K562 (cell line): Measurements from ENCODE around the gene SIDT2. TPM values are rescaled to one million over a fixed set of nuclear protein-coding genes. Genes with fewer than 3 reads are reported as not detected.

Experiments used
- BRCA1 ChIP-seq, 2 experiments: fragments of 450-650 bp in 1 of 2; sonication (generic) in 1 of 2; formaldehyde crosslinking in 1 of 2; IDR thresholded peaks; 2 replicates each; pipeline versions ENCODE4 v1.5.0 to v1.6.1; 2017 to 2020; ENCODE audit warnings: mild to moderate bottlenecking in 1 of 2, missing genetic modification reagents in 1 of 2
- HNRNPH1 ChIP-seq: fragments of 200-400 bp; formaldehyde crosslinking; optimal IDR thresholded peaks from 2 replicates; pipeline ENCODE3; 2017; ENCODE audit warnings: low read depth, mild to moderate bottlenecking, low read length, moderate library complexity
- JUNB ChIP-seq: fragments of 450-650 bp; formaldehyde crosslinking; conservative IDR thresholded peaks from 2 replicates; pipeline ENCODE4 v1.4.0; 2020; ENCODE audit warnings: mild to moderate bottlenecking
- NFYB ChIP-seq: IDR thresholded peaks from 2 replicates; pipeline ENCODE4 v1.6.1; 2011; ENCODE audit warnings: mild to moderate bottlenecking, moderate library complexity; ENCODE audit not compliant: insufficient read length; ENCODE audit errors: extremely low read depth
- OTX1 ChIP-seq: fragments of 450-650 bp; formaldehyde crosslinking; IDR thresholded peaks from 2 replicates; pipeline ENCODE4 v1.4.0; 2022; ENCODE audit warnings: mild to moderate bottlenecking
- PURB ChIP-seq: sonication (generic); formaldehyde crosslinking; IDR thresholded peaks from 2 replicates; pipeline ENCODE4 v1.9.0; 2021; ENCODE audit warnings: low read depth, mild to moderate bottlenecking, missing genetic modification reagents
- RAD21 ChIP-seq, 2 experiments: fragments of 250-450 bp in 1 of 2; fragments of 450-650 bp in 1 of 2; sonication (Bioruptor Pico) in 1 of 2; formaldehyde crosslinking in 1 of 2; IDR thresholded peaks in 1 of 2; conservative IDR thresholded peaks in 1 of 2; 2 replicates each; pipeline versions ENCODE4 v1.4.0 to v1.8.0; 2020 to 2022; ENCODE audit warnings: mild to moderate bottlenecking in 2 of 2, moderate library complexity in 1 of 2
- RBM14 ChIP-seq: fragments of 200-400 bp; formaldehyde crosslinking; IDR thresholded peaks from 2 replicates; pipeline ENCODE4 v1.6.1; 2018; ENCODE audit warnings: low read depth, mild to moderate bottlenecking, low read length, moderate library complexity, borderline replicate concordance; ENCODE audit not compliant: insufficient read depth
- U2AF1 ChIP-seq: fragments of 200-400 bp; formaldehyde crosslinking; optimal IDR thresholded peaks from 2 replicates; pipeline ENCODE3; 2017; ENCODE audit warnings: mild to moderate bottlenecking, low read depth, low read length, moderate library complexity
- ZNF133 ChIP-seq: fragments of 250-450 bp; sonication (Bioruptor Pico); IDR thresholded peaks from 2 replicates; pipeline ENCODE4 v1.4.0; 2020; ENCODE audit warnings: mild to moderate bottlenecking
- ZNF696 ChIP-seq: fragments of 250-450 bp; sonication (Bioruptor Pico); conservative IDR thresholded peaks from 2 replicates; pipeline ENCODE4 v1.4.0; 2020; ENCODE audit warnings: mild to moderate bottlenecking, moderate library complexity
- polyA plus RNA-seq, 8 experiments: library from polyadenylated mRNA; depleted of rRNA in 4 of 8; stranded (reverse) in 5 of 8; unstranded in 3 of 8; fragments of >200 nt; fragmentation: Nextera tagmentation in 2 of 8; fragmentation: Illumina TruSeq in 1 of 8; extraction: Ambion mirVana in 2 of 8; extraction: Trizol in 1 of 8; gene quantifications; 2 replicates each; pipeline versions ENCODE4 v1.2.1 to v1.2.3, GENCODE V29; 2011 to 2014; ENCODE audit warnings: inconsistent platforms in 1 of 8, missing spikeins in 1 of 8
- total RNA-seq, 7 experiments: library from RNA; depleted of rRNA in 6 of 7; stranded (reverse); fragments of >200 nt in 6 of 7; fragmentation: Illumina TruSeq in 2 of 7; extraction: Trizol in 2 of 7; gene quantifications; 2 replicates each; pipeline versions ENCODE4 v1.2.1 to v1.2.3, GENCODE V29; 2011 to 2021; ENCODE audit warnings: low replicate concordance in 1 of 7
- TF ChIP-seq, protein P1 (sequence below): IDR thresholded peaks from 3 replicates; pipeline ENCODE4 v1.6.1; 2011; ENCODE audit warnings: borderline replicate concordance, mild to moderate bottlenecking, moderate library complexity; ENCODE audit not compliant: insufficient read length; ENCODE audit errors: extremely low read depth
- TF ChIP-seq, protein P2 (sequence below): sonication (generic); formaldehyde crosslinking; IDR thresholded peaks from 2 replicates; pipeline ENCODE4 v1.8.0; 2022; ENCODE audit warnings: missing genetic modification reagents, mild to moderate bottlenecking, moderate library complexity, borderline replicate concordance
- TF ChIP-seq, protein P3 (sequence below): fragments of 450-650 bp; formaldehyde crosslinking; IDR thresholded peaks from 2 replicates; pipeline ENCODE4 v1.4.0; 2020; ENCODE audit warnings: mild to moderate bottlenecking, mixed read lengths
- TF ChIP-seq, protein P4 (sequence below): fragments of 450-650 bp; formaldehyde crosslinking; IDR thresholded peaks from 2 replicates; pipeline ENCODE4 v1.4.0; 2020; ENCODE audit warnings: mild to moderate bottlenecking
- TF ChIP-seq, protein P5 (sequence below): conservative IDR thresholded peaks from 2 replicates; pipeline ENCODE4 v1.6.1; 2011; ENCODE audit warnings: low read depth, mild to moderate bottlenecking, low read length; ENCODE audit not compliant: control insufficient read depth

The SIDT2 gene
- total and polyA plus RNA-seq, 9 of the 15 experiments (the other 6 are each of a cell fraction or from before 2014, with no cell fraction given) = 2.4 to 20.2 (median 6.5) TPM

DNA sequence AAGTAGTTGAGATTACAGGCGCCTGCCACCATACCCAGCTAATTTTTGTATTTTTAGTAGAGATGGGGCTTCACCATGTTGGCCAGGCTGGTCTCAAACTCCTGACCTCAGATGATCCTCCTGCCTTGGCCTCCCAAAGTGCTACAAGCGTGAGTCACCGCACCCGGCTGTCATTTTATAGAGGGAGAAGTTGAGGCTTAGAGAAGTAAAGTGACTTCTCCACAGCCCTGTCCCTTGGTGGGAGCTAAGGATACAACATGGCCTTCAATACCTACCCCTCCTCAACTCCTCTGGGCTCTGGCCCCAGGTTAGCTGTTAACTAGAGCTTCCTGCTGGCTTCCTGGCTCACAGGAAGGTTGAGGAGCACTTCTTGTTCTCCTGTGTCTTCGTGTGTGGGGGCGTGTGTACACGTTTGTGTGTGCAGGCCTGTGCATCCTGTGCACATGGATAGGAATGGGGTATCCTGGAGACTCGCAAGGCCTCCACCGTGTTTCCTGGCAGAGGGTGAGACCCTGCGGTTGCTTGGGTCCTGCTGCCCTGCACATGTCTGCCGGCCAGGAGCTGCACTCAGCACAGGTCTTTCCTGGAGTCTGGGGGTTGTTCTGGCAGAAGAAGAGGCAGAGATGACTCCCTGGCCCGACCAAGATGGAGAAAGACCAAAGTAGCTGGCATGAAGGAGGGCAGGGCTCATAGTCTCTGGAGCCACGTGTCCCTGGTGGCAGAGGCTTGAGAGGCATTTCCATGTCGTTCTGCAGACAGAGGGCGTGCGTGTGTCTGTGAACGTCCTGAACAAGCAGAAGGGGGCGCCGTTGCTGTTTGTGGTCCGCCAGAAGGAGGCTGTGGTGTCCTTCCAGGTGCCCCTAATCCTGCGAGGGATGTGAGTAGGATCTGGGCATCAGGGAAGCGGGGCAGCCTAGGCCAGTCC, 2.4 kb downstream of the SIDT2 start (continued):
- TF ChIP-seq, protein P1, sequence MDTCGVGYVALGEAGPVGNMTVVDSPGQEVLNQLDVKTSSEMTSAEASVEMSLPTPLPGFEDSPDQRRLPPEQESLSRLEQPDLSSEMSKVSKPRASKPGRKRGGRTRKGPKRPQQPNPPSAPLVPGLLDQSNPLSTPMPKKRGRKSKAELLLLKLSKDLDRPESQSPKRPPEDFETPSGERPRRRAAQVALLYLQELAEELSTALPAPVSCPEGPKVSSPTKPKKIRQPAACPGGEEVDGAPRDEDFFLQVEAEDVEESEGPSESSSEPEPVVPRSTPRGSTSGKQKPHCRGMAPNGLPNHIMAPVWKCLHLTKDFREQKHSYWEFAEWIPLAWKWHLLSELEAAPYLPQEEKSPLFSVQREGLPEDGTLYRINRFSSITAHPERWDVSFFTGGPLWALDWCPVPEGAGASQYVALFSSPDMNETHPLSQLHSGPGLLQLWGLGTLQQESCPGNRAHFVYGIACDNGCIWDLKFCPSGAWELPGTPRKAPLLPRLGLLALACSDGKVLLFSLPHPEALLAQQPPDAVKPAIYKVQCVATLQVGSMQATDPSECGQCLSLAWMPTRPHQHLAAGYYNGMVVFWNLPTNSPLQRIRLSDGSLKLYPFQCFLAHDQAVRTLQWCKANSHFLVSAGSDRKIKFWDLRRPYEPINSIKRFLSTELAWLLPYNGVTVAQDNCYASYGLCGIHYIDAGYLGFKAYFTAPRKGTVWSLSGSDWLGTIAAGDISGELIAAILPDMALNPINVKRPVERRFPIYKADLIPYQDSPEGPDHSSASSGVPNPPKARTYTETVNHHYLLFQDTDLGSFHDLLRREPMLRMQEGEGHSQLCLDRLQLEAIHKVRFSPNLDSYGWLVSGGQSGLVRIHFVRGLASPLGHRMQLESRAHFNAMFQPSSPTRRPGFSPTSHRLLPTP = no peak
- TF ChIP-seq, protein P2, sequence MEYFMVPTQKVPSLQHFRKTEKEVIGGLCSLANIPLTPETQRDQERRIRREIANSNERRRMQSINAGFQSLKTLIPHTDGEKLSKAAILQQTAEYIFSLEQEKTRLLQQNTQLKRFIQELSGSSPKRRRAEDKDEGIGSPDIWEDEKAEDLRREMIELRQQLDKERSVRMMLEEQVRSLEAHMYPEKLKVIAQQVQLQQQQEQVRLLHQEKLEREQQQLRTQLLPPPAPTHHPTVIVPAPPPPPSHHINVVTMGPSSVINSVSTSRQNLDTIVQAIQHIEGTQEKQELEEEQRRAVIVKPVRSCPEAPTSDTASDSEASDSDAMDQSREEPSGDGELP (CRISPR knock-in tag) = 0 out of 2 replicates have a peak, but pooled peaks have one; percentile 23
- TF ChIP-seq BRCA1 (IDR thresholded peaks at IDR 0.05) = no peak
- TF ChIP-seq BRCA1 (CRISPR knock-in tag; IDR thresholded peaks at IDR 0.05) = no peak
- no peak for TF ChIP-seq NFYB
- no peak for TF ChIP-seq RBM14
- no peak for TF ChIP-seq OTX1 (CRISPR knock-in tag)
- peak; percentile 25 to 75; a peak in 3 of 4 replicates for TF ChIP-seq RAD21 (CRISPR knock-in tag; conservative IDR thresholded peaks at IDR 0.05 in 1 of 2, IDR thresholded peaks at IDR 0.05 in 1 of 2)
- TF ChIP-seq HNRNPH1 = no peak
- TF ChIP-seq, protein P3, sequence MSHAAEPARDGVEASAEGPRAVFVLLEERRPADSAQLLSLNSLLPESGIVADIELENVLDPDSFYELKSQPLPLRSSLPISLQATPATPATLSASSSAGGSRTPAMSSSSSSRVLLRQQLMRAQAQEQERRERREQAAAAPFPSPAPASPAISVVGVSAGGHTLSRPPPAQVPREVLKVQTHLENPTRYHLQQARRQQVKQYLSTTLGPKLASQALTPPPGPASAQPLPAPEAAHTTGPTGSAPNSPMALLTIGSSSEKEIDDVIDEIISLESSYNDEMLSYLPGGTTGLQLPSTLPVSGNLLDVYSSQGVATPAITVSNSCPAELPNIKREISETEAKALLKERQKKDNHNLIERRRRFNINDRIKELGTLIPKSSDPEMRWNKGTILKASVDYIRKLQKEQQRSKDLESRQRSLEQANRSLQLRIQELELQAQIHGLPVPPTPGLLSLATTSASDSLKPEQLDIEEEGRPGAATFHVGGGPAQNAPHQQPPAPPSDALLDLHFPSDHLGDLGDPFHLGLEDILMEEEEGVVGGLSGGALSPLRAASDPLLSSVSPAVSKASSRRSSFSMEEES = no peak
- TF ChIP-seq, protein P4, sequence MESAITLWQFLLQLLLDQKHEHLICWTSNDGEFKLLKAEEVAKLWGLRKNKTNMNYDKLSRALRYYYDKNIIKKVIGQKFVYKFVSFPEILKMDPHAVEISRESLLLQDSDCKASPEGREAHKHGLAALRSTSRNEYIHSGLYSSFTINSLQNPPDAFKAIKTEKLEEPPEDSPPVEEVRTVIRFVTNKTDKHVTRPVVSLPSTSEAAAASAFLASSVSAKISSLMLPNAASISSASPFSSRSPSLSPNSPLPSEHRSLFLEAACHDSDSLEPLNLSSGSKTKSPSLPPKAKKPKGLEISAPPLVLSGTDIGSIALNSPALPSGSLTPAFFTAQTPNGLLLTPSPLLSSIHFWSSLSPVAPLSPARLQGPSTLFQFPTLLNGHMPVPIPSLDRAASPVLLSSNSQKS (CRISPR knock-in tag) = no peak
- TF ChIP-seq, protein P5, sequence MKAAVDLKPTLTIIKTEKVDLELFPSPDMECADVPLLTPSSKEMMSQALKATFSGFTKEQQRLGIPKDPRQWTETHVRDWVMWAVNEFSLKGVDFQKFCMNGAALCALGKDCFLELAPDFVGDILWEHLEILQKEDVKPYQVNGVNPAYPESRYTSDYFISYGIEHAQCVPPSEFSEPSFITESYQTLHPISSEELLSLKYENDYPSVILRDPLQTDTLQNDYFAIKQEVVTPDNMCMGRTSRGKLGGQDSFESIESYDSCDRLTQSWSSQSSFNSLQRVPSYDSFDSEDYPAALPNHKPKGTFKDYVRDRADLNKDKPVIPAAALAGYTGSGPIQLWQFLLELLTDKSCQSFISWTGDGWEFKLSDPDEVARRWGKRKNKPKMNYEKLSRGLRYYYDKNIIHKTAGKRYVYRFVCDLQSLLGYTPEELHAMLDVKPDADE = peak; percentile 44; the same call in 1 of the 2 replicates
- TF ChIP-seq PURB (CRISPR knock-in tag) = no peak
- TF ChIP-seq JUNB (CRISPR knock-in tag) = no peak
- TF ChIP-seq ZNF696 = no peak
- no peak for TF ChIP-seq ZNF133 (CRISPR knock-in tag)
- TF ChIP-seq U2AF1 = no peak
